Endothelial cell of umbilical vein (primary cell): Measurements from ENCODE around the gene PRPSAP1. TPM values are rescaled to one million over a fixed set of nuclear protein-coding genes. Genes with fewer than 3 reads are reported as not detected.

Experiments used
- BruUV-seq: library from RNA; stranded (reverse); fragments of 400-500 nt; replicated peaks from 2 replicates; lab custom pipeline; 2021; lab: Mats Ljungman, UMichigan
- CTCF ChIA-PET: fragments of 300-600, 350-600 bp; sonication (Branson Sonifier 250); formaldehyde crosslinking; loops from one replicate; lab custom pipeline; 2021; ENCODE audit warnings: antibody characterized with exemption, inconsistent platforms; lab: Charles Lee
- POLR2A ChIA-PET: fragments of 300-600, 350-600 bp; sonication (Branson Sonifier 250); formaldehyde crosslinking; loops from one replicate; lab custom pipeline; 2021; ENCODE audit warnings: antibody characterized with exemption, inconsistent platforms; lab: Charles Lee
- DNase-seq: peaks from one replicate; pipeline ENCODE4 v3.0.0-alpha.2; 2011; ENCODE audit warnings: low read depth, low spot score
- FAIRE-seq: peaks from 2 replicates; lab custom pipeline; 2011; peaks lifted over from hg19 to GRCh38; lab: Jason Lieb, UNC
- H2AFZ ChIP-seq: 2 replicates; pipeline ENCODE4 v1.6.0; 2012; ENCODE audit warnings: low read depth, low read length, control low read depth, inconsistent platforms
- H3K27ac ChIP-seq: 2 replicates; pipeline ENCODE4 v1.5.1; 2011; ENCODE audit warnings: low read depth, mild to moderate bottlenecking, control low read depth, low read length, moderate library complexity; ENCODE audit not compliant: insufficient read depth
- H3K27me3 ChIP-seq, 2 experiments: 2 replicates each; pipeline versions ENCODE4 v1.6.0 to v1.6.1; 2011; ENCODE audit warnings: low read length in 2 of 2, mixed read lengths in 1 of 2; ENCODE audit not compliant: control insufficient read depth in 2 of 2, insufficient read depth in 2 of 2
- H3K36me3 ChIP-seq, 2 experiments: 2 replicates in 1 of 2; 3 replicates in 1 of 2; pipeline ENCODE4 v1.5.1; 2011; ENCODE audit warnings: low read length in 2 of 2, mild to moderate bottlenecking in 1 of 2, moderate library complexity in 1 of 2; ENCODE audit not compliant: control insufficient read depth in 2 of 2, insufficient read depth in 2 of 2; ENCODE audit errors: extremely low read depth in 1 of 2
- H3K4me1 ChIP-seq: 3 replicates; pipeline ENCODE4 v1.5.1; 2011; ENCODE audit warnings: mild to moderate bottlenecking, low read length; ENCODE audit not compliant: control insufficient read depth, insufficient read depth; ENCODE audit errors: extremely low read depth
- H3K4me2 ChIP-seq: 2 replicates; pipeline ENCODE4 v1.6.1; 2011; ENCODE audit warnings: low read length, control low read depth, mixed read lengths; ENCODE audit not compliant: insufficient read depth
- H3K4me3 ChIP-seq, 3 experiments: fragments of 200-600 bp in 1 of 3; sonication (generic), shearing (Covaris generic) in 1 of 3; replicated peaks in 1 of 3; 2 replicates each; pipeline ENCODE4 v1.5.1; 2011 to 2016; ENCODE audit warnings: control low read depth in 3 of 3, low read length in 3 of 3, mild to moderate bottlenecking in 2 of 3, inconsistent platforms in 1 of 3, low read depth in 1 of 3, moderate library complexity in 1 of 3; ENCODE audit not compliant: insufficient read depth in 1 of 3
- H3K79me2 ChIP-seq: 2 replicates; pipeline ENCODE4 v1.6.0; 2012; ENCODE audit warnings: low read length, inconsistent platforms; ENCODE audit not compliant: control insufficient read depth, insufficient read depth
- H3K9ac ChIP-seq: replicated peaks from 2 replicates; pipeline ENCODE3; 2011; ENCODE audit warnings: low read length, control low read depth; ENCODE audit not compliant: insufficient read depth; ENCODE audit errors: extremely low read depth
- H3K9me1 ChIP-seq: replicated peaks from 3 replicates; pipeline ENCODE4 v1.6.0; 2011; ENCODE audit warnings: mild to moderate bottlenecking, low read length; ENCODE audit not compliant: control insufficient read depth, insufficient read depth; ENCODE audit errors: extremely low read depth
- H3K9me3 ChIP-seq: replicated peaks from 2 replicates; pipeline ENCODE4 v1.5.1; 2012; ENCODE audit warnings: low read length, inconsistent platforms; ENCODE audit not compliant: control insufficient read depth, insufficient read depth
- H4K20me1 ChIP-seq: replicated peaks from 2 replicates; pipeline ENCODE3; 2011; ENCODE audit warnings: mild to moderate bottlenecking, low read length; ENCODE audit not compliant: control insufficient read depth, insufficient read depth; ENCODE audit errors: extremely low read depth
- CTCF ChIP-seq, 2 donors: IDR thresholded peaks; 1 replicate in 1 of 2; 2 replicates in 1 of 2; pipeline ENCODE4 v1.5.1; 2011; ENCODE audit warnings: low read length in 2 of 2, mild to moderate bottlenecking in 2 of 2, moderate library complexity in 2 of 2, control low read depth in 1 of 2, inconsistent platforms in 1 of 2, low read depth in 1 of 2; ENCODE audit not compliant: insufficient read depth in 1 of 2; ENCODE audit errors: extremely low read depth in 1 of 2
- JUN ChIP-seq: IDR thresholded peaks from 2 replicates; pipeline ENCODE4 v1.6.1; 2011; ENCODE audit warnings: borderline replicate concordance, low read depth; ENCODE audit not compliant: insufficient read length, insufficient read depth
- dilution Hi-C: fragments of 300-500 bp; cut with MboI; formaldehyde crosslinking; loops from one replicate; pipeline ENCODE4 v1.15.0; 2019; ENCODE audit warnings: low sequenced_read_pairs; ENCODE audit not compliant: extremely low pct_ligation_motif_present
- intact Hi-C: fragments of 100-400 bp; cut with micrococcal nuclease; formaldehyde crosslinking; loops from one replicate; pipeline ENCODE4 v1.10.0; 2022
- polyA plus RNA-seq, 4 experiments: library from polyadenylated mRNA; depleted of rRNA in 3 of 4; stranded (reverse) in 3 of 4; unstranded in 1 of 4; fragments of >200 nt; gene quantifications; 2 replicates each; pipeline versions ENCODE4 v1.2.1 to v1.2.3, GENCODE V29; 2011 to 2012; ENCODE audit warnings: missing spikeins in 1 of 4
- total RNA-seq: library from RNA; stranded (reverse); gene quantifications from 2 replicates; pipeline ENCODE4 v1.2.3, GENCODE V29; 2021

The PRPSAP1 gene
- total and polyA plus RNA-seq, 2 donors (not counting 3 experiments of a cell fraction or from before 2014, with no cell fraction given) = 90.2 to 123 TPM

- POLR2A ChIA-PET = interaction anchor here (0.6 to 2.0 kb wide), 4 partner anchors 15 to 158 kb away, joined by 3 to 7 read pairs (median 4); no protein-coding TSS in a partner anchor
- Histone ChIP-seq H3K4me3 (no peak overlapping the region), H3K79me2 (no peaks in the 10 kb centered on the region), H3K9me3 (no peaks in the 10 kb centered on the region), H3K27me3 (no peaks in the 10 kb centered on the region), H4K20me1 (no peaks in the 10 kb centered on the region), H3K9me1 (no peaks in the 10 kb centered on the region), H3K9ac (no peak overlapping the region), H3K4me2 (no peak overlapping the region), H3K4me1 (no peaks in the 10 kb centered on the region), H3K36me3 (peaks cover 0 to 2% of the 10 kb centered on the region in 2 experiments), H3K27ac (no peak overlapping the region), H2AFZ (no peak overlapping the region)
- intact Hi-C loops = loop anchor here (1.0 to 10.0 kb wide), 5 partner anchors 30 to 264 kb away; no protein-coding TSS in a partner anchor
- no TSS peak for BruUV-seq
- dilution Hi-C loops = no loop called here
- CTCF ChIA-PET = interaction anchor here (0.5 to 14.1 kb wide), 77 partner anchors 8 to 464 kb away, joined by 3 to 320 read pairs (median 5); partner anchors contain the start of genes CDK3, EXOC7, FOXJ1 and QRICH2
- peak; percentile 70 for DNase-seq
- TF ChIP-seq JUN (no peak), CTCF (IDR thresholded peaks at IDR 0.05; ENCODE audit: extremely low read depth in 1 of 2, insufficient read depth in 1 of 2, low read depth in 1 of 2, low read length in 2 of 2) (peak; percentile 89 to 91)
- peak; percentile 80 for FAIRE-seq
These were observed 74.6 kb downstream of the PRPSAP1 start for GRCh38 chr17:76278952-76279741.
